Adipose tissue (tissue), 3 donors: ENCODE data around the gene TIMM29. TPM values are rescaled to one million over a fixed set of nuclear protein-coding genes. Genes with fewer than 3 reads are reported as not detected.
"Not testable (repeated sequence)": the region's sequence is repeated elsewhere in the genome, so short reads cannot be mapped to it uniquely, and the experiment has no call there.

Experiments used
- H3K27ac ChIP-seq: one replicate; pipeline ENCODE4 v1.5.1; 2013; ENCODE audit warnings: low read depth, low read length
- WGBS, 3 donors: extraction: QIAGEN DNeasy Blood & Tissue Kit; methylation state at CpG; one replicate each; pipeline ENCODE4 v1.1.7; 2013; 5-methylcytosine and 5-hydroxymethylcytosine counted together
- polyA plus RNA-seq, 3 donors: library from polyadenylated mRNA; stranded (reverse); fragments of 200-250 nt; gene quantifications; one replicate each; pipeline ENCODE4 v1.2.3, GENCODE V29; 2013
- donor health status: healthy with polysubstance abuse.
- donor health status: Bipolar disorder and iron deficiency.
- donor health status: healthy.

Gene TIMM29
- polyA plus RNA-seq, 3 donors, result 11.6 to 17.0 (median 16.7) TPM

- 4 to 8% (median 8%) methylated on average over 38 to 47 of the region's 47 CpGs for WGBS, 3 donors
- H3K27ac ChIP-seq, result no peak overlapping the region
These were observed 665 bp upstream of the TIMM29 start for GRCh38 chr19:10927730-10928562.

GRCh38 chr19:10929402-10929794 is 787 bp downstream of the TIMM29 start:
- 1 to 10% (median 10%) methylated on average over 26 to 27 of the region's 27 CpGs for WGBS, 3 donors
- H3K27ac ChIP-seq, result no peak overlapping the region

GRCh38 chr19:10935371-10936059 is 6.9 kb downstream of the TIMM29 start:
- WGBS, 3 donors, result 87 to 90% (median 89%) methylated on average over 9 of the region's 9 CpGs
- no peak overlapping the region for H3K27ac ChIP-seq

GRCh38 chr19:10936661-10937084 is 8.1 kb downstream of the TIMM29 start:
- 2 to 5% (median 4%) methylated on average over 10 to 11 of the region's 11 CpGs for WGBS, 3 donors

GRCh38 chr19:10941649-10942048 is 13.0 kb downstream of the TIMM29 start:
- 71 to 77% (median 76%) methylated on average over 12 to 14 of the region's 14 CpGs for WGBS, 3 donors
- not testable (repeated sequence) for H3K27ac ChIP-seq

More at GRCh38 chr19:10936661-10937084, 8.1 kb downstream of the TIMM29 start:
- H3K27ac ChIP-seq, result no peak overlapping the region

GRCh38 chr19:10943412-10943811 is 14.8 kb downstream of the TIMM29 start:
- not testable (repeated sequence) for H3K27ac ChIP-seq
- 83 to 94% (median 84%) methylated on average over 4 of the region's 4 CpGs for WGBS, 3 donors

- H3K27ac ChIP-seq, result no peak overlapping the region
- 92 to 97% (median 93%) methylated on average over 4 of the region's 4 CpGs for WGBS, 3 donors
These were observed 16.7 kb downstream of the TIMM29 start for GRCh38 chr19:10945264-10945663.

GRCh38 chr19:10946958-10947657 is 18.5 kb downstream of the TIMM29 start:
- H3K27ac ChIP-seq, result no peak overlapping the region
- 54 to 82% (median 78%) methylated on average over 6 of the region's 6 CpGs for WGBS, 3 donors

- no peak overlapping the region for H3K27ac ChIP-seq
- 76 to 93% (median 91%) methylated on average over 6 of the region's 6 CpGs for WGBS, 3 donors
These were observed 24.2 kb downstream of the TIMM29 start for GRCh38 chr19:10952809-10953208.

- not testable (repeated sequence) for H3K27ac ChIP-seq
- WGBS, 3 donors, result 95 to 96% (median 96%) methylated on average over 19 of the region's 19 CpGs
These were observed 30.8 kb downstream of the TIMM29 start for GRCh38 chr19:10959277-10959968.

- WGBS, 3 donors, result 0% methylated on average over 66 to 97 of the region's 100 CpGs
- peak within 1 kb of the TSS; percentile 19 for H3K27ac ChIP-seq
These were observed 31.9 kb downstream of the TIMM29 start, which contains the start of gene SMARCA4 for GRCh38 chr19:10960314-10961072. Gene SMARCA4 (plus strand): TSS chr19:10961030. CDS start chr19:10984152, 23,122 bp downstream.

GRCh38 chr19:10961073-10961860 is 32.7 kb downstream of the TIMM29 start:
- H3K27ac ChIP-seq, result peak overlapping the region; percentile 19
- WGBS, 3 donors, result 0 to 2% (median 1%) methylated on average over 76 to 92 of the region's 92 CpGs

- WGBS, 3 donors, result 85 to 89% (median 89%) methylated on average over 10 of the region's 10 CpGs
- H3K27ac ChIP-seq, result no peak overlapping the region
These were observed 34.3 kb downstream of the TIMM29 start for GRCh38 chr19:10962863-10963262.

GRCh38 chr19:10963865-10964264 is 35.3 kb downstream of the TIMM29 start:
- WGBS, 3 donors, result 80 to 83% (median 83%) methylated on average over 4 of the region's 4 CpGs
- no peak overlapping the region for H3K27ac ChIP-seq

- WGBS, 3 donors, result 92 to 100% (median 95%) methylated on average over 4 of the region's 4 CpGs
- H3K27ac ChIP-seq, result no peak overlapping the region
These were observed 36.3 kb downstream of the TIMM29 start for GRCh38 chr19:10964903-10965302.

GRCh38 chr19:10965398-10965797 is 36.8 kb downstream of the TIMM29 start:
- no peak overlapping the region for H3K27ac ChIP-seq
- 80 to 89% (median 83%) methylated on average over 6 of the region's 6 CpGs for WGBS, 3 donors

GRCh38 chr19:10966809-10967208 is 38.2 kb downstream of the TIMM29 start:
- 38 to 91% (median 90%) methylated on average over 8 of the region's 8 CpGs for WGBS, 3 donors
- no peak overlapping the region for H3K27ac ChIP-seq
